ENCODE data around the gene HEBP1. TPM values are rescaled to one million over a fixed set of nuclear protein-coding genes. Genes with fewer than 3 reads are reported as not detected.

HEBP1 gene
- total RNA-seq, 1 donor from 2014 or later, result 7.4 TPM

DNA sequence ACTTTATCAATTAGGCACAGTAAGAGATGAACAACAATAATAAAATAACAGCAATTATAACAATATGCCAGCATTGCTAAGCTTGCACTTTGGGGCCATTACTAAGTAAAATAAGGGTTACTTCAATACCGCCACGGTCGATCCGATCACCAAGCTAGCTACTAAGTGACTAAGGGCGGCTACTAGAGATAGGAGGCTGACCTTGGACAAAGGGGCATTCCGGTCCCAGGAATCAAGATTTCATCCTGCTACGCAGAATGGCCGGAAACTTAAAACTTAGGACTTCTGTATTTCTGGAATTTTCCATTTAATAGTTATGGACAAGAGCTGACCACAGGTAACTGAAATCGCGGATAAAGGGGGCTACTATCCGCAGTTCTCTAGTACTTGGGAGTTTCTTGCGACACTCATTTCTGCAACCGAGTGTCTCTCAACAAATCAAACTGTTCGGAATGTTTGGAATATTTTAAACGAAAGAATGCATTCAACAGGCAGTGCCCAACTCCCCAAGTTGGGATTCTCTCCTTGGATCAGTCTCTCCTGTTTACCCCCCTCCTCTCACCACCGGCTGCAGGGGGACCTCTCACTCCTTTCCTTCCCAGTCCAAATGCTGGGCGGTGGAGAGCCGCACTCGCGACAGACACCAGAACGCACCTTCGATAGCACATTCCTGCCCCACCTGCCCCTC, 650 bp downstream of the HEBP1 start:
- H3K4me1 Mint-ChIP-seq, result peaks cover 29% of the 10 kb centered on the region
- peak overlapping the region; percentile 38 for H3K9ac ChIP-seq
- no peaks in the 10 kb centered on the region for H3K4me1 ChIP-seq
- TF ChIP-seq, protein P1, sequence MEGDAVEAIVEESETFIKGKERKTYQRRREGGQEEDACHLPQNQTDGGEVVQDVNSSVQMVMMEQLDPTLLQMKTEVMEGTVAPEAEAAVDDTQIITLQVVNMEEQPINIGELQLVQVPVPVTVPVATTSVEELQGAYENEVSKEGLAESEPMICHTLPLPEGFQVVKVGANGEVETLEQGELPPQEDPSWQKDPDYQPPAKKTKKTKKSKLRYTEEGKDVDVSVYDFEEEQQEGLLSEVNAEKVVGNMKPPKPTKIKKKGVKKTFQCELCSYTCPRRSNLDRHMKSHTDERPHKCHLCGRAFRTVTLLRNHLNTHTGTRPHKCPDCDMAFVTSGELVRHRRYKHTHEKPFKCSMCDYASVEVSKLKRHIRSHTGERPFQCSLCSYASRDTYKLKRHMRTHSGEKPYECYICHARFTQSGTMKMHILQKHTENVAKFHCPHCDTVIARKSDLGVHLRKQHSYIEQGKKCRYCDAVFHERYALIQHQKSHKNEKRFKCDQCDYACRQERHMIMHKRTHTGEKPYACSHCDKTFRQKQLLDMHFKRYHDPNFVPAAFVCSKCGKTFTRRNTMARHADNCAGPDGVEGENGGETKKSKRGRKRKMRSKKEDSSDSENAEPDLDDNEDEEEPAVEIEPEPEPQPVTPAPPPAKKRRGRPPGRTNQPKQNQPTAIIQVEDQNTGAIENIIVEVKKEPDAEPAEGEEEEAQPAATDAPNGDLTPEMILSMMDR (IDR thresholded peaks at IDR 0.05), result no peak
- TF ChIP-seq EZH2phosphoT487 (IDR thresholded peaks at IDR 0.05) (no peak), EZH2 (IDR thresholded peaks at IDR 0.05) (no peak)
- no peaks in the 10 kb centered on the region for H3K79me2 ChIP-seq (ENCODE audit: low read depth)
- H3K4me3 Mint-ChIP-seq, result peak overlapping the region; percentile 97
- H3K27ac Mint-ChIP-seq, result no peak overlapping the region
- no peak overlapping the region for H3K27ac ChIP-seq
- no peaks in the 10 kb centered on the region for H4K20me1 ChIP-seq (ENCODE audit: low read depth)
- no peaks in the 10 kb centered on the region for H3K36me3 ChIP-seq
- H3K9me3 ChIP-seq (ENCODE audit: low read depth), result no peaks in the 10 kb centered on the region
- H3K9me3 Mint-ChIP-seq, result no peaks in the 10 kb centered on the region
- peak overlapping the region; percentile 93 for H3K4me2 ChIP-seq
- H2AFZ ChIP-seq (replicated peaks), result peak overlapping the region; percentile 96
- H3K36me3 Mint-ChIP-seq, result peaks cover 9% of the 10 kb centered on the region
- H3K4me3 ChIP-seq, result peak overlapping the region; percentile 74
- H3F3A ChIP-seq (ENCODE audit: low read depth), result peaks cover 8% of the 10 kb centered on the region
- DNase-seq (ENCODE audit: low spot score), result peak; percentile 64
- H3K27me3 ChIP-seq, result peaks cover 13% of the 10 kb centered on the region
- H3K27me3 Mint-ChIP-seq (ENCODE audit: insufficient read depth, low read depth), result peaks cover 3% of the 10 kb centered on the region

DNA sequence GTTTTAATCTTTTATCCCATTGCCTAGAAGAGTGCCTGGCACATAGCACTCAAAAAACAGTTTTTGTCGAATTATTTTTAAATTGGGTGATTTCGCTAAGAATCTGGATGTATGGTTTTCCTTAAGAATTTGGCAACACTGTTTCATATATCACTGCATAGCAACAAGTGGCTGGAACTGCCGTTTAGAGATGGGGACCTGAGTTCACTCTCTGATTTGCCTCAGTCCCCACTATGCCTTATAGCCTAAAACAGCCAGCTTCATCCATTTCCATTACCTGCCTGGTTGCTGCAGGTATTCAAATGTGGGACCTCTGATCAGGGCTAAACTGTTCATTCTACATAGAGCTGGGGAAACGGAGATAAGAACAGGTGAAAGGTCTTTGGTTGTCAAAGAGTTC, 1.8 kb downstream of the HEBP1 start:
- Histone ChIP-seq H3K27ac (no peak overlapping the region), H3K9ac (no peak overlapping the region), H3K4me1 (no peaks in the 10 kb centered on the region), H3F3A (ENCODE audit: low read depth) (peaks cover 8% of the 10 kb centered on the region), H3K79me2 (ENCODE audit: low read depth) (no peaks in the 10 kb centered on the region), H3K36me3 (no peaks in the 10 kb centered on the region), H4K20me1 (ENCODE audit: low read depth) (no peaks in the 10 kb centered on the region), H3K9me3 (ENCODE audit: low read depth) (no peaks in the 10 kb centered on the region), H3K27me3 (peaks cover 13% of the 10 kb centered on the region), H2AFZ (replicated peaks) (no peak overlapping the region), H3K4me2 (no peak overlapping the region), H3K4me3 (no peak overlapping the region)
- DNase-seq (ENCODE audit: low spot score), result no peak
- Mint-ChIP-seq H3K9me3 (no peaks in the 10 kb centered on the region), H3K27me3 (ENCODE audit: insufficient read depth, low read depth) (peaks cover 3% of the 10 kb centered on the region), H3K4me1 (peaks cover 29% of the 10 kb centered on the region), H3K36me3 (peaks cover 12% of the 10 kb centered on the region), H3K4me3 (no peak overlapping the region), H3K27ac (no peak overlapping the region)
- no peak for TF ChIP-seq EZH2 (IDR thresholded peaks at IDR 0.05)
- TF ChIP-seq EZH2phosphoT487 (IDR thresholded peaks at IDR 0.05), result no peak
- TF ChIP-seq, protein P1 (IDR thresholded peaks at IDR 0.05), result no peak

DNA sequence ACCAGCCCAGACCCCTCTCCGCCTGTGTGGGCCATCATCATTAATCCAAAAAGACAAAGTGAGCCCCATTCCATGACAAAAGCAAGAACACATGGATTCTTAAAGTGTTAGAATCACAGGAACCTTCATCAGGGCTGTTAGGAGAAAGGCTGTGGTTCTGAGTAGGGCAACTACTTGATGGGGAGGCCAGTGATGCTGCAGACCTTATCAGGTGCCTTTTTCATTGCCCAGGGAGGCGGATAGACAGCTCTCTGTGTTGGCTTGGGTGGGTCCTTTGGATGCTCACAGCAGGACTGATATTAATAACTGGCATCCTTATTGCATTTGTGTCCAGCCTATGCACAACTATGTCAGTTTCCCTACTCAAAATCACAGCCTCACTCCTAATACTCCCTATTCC, 2.3 kb downstream of the HEBP1 start:
- Histone ChIP-seq H3K9ac (no peak overlapping the region), H3K79me2 (ENCODE audit: low read depth) (no peaks in the 10 kb centered on the region), H3K4me3 (no peak overlapping the region), H3K36me3 (no peaks in the 10 kb centered on the region), H3F3A (ENCODE audit: low read depth) (peaks cover 8% of the 10 kb centered on the region), H4K20me1 (ENCODE audit: low read depth) (no peaks in the 10 kb centered on the region), H3K27me3 (peaks cover 12% of the 10 kb centered on the region), H3K4me1 (no peaks in the 10 kb centered on the region), H3K9me3 (ENCODE audit: low read depth) (no peaks in the 10 kb centered on the region), H2AFZ (replicated peaks) (no peak overlapping the region), H3K4me2 (no peak overlapping the region), H3K27ac (no peak overlapping the region)
- DNase-seq (ENCODE audit: low spot score), result no peak
- H3K27ac Mint-ChIP-seq, result no peak overlapping the region
- H3K27me3 Mint-ChIP-seq (ENCODE audit: insufficient read depth, low read depth), result peaks cover 3% of the 10 kb centered on the region
- TF ChIP-seq EZH2 (IDR thresholded peaks at IDR 0.05) (no peak), EZH2phosphoT487 (IDR thresholded peaks at IDR 0.05) (no peak)
- TF ChIP-seq, protein P1 (IDR thresholded peaks at IDR 0.05), result no peak
- H3K4me1 Mint-ChIP-seq, result peaks cover 29% of the 10 kb centered on the region
- H3K36me3 Mint-ChIP-seq, result peaks cover 12% of the 10 kb centered on the region
- H3K4me3 Mint-ChIP-seq, result peak overlapping the region; percentile 34
- no peaks in the 10 kb centered on the region for H3K9me3 Mint-ChIP-seq
